Uterus (tissue), 4 donors: ENCODE data around the gene ARHGEF4. TPM values are rescaled to one million over a fixed set of nuclear protein-coding genes. Genes with fewer than 3 reads are reported as not detected.

Experiments
- DNase-seq, 2 donors: peaks; one replicate each; pipeline ENCODE4 v3.0.0-alpha.2; 2019 to 2020
- H3K27ac ChIP-seq, 2 donors: fragments of 200-600 bp; sonication (generic); 1 replicate in 1 of 2; 2 replicates in 1 of 2; pipeline ENCODE4 v1.5.1; 2016 to 2018
- H3K27me3 ChIP-seq, 2 donors: fragments of 200-600 bp; sonication (generic); one replicate each; pipeline ENCODE4 v1.5.1; 2018 to 2019; ENCODE audit warnings: control low read depth in 1 of 2
- H3K36me3 ChIP-seq, 2 donors: fragments of 200-600 bp; sonication (generic); one replicate each; pipeline ENCODE4 v1.5.1; 2019; ENCODE audit warnings: control low read depth in 1 of 2
- H3K4me1 ChIP-seq, 2 donors: fragments of 200-600 bp; sonication (generic); one replicate each; pipeline ENCODE4 v1.5.1; 2018 to 2019; ENCODE audit warnings: control low read depth in 1 of 2
- H3K4me3 ChIP-seq, 2 donors: fragments of 200-600 bp; sonication (generic); 1 replicate in 1 of 2; 2 replicates in 1 of 2; pipeline ENCODE4 v1.5.1; 2018 to 2019; ENCODE audit warnings: mild to moderate bottlenecking in 1 of 2
- H3K9me3 ChIP-seq, 2 donors: fragments of 200-600 bp; sonication (generic); one replicate each; pipeline ENCODE4 v1.5.1; 2019; ENCODE audit warnings: control low read depth in 1 of 2
- CTCF ChIP-seq, 4 experiments: fragments of 200-600 bp in 2 of 4; fragments of 450-650 bp in 2 of 4; sonication (generic) in 2 of 4; IDR thresholded peaks; one replicate each; pipeline ENCODE4 v1.5.1; 2016 to 2019; ENCODE audit warnings: antibody characterized with exemption in 4 of 4, mild to moderate bottlenecking in 2 of 4, moderate library complexity in 1 of 4
- POLR2A ChIP-seq, 2 donors: fragments of 450-650 bp; IDR thresholded peaks; one replicate each; pipeline ENCODE4 v1.6.1; 2016; ENCODE audit warnings: antibody characterized with exemption in 2 of 2, mild to moderate bottlenecking in 1 of 2, moderate library complexity in 1 of 2
- intact Hi-C: fragments of 100-400 bp; cut with DNase I; formaldehyde crosslinking; loops from one replicate; pipeline ENCODE4 v1.15.1; 2023; ENCODE audit warnings: low total_unique reads
- total RNA-seq, 4 donors: library from RNA; depleted of rRNA in 3 of 4; stranded (reverse); fragments of >200 nt in 3 of 4; gene quantifications; one replicate each; pipeline versions ENCODE4 v1.1.0 to v1.2.4, GENCODE V29; 2014 to 2023
- donor health status: DM: yes; HTN: yes; CAD: no.

ARHGEF4 gene
- total RNA-seq, 4 donors from 2014 or later = 1.8 to 26.2 (median 9.6) TPM

- H3K4me3 ChIP-seq = no peak overlapping the region
- no peaks in the 10 kb centered on the region for H3K36me3 ChIP-seq
- TF ChIP-seq CTCF (IDR thresholded peaks at IDR 0.05) (no peak), POLR2A (IDR thresholded peaks at IDR 0.05) (no peak)
- no peak for DNase-seq
- H3K27ac ChIP-seq = no peak overlapping the region
- no peaks in the 10 kb centered on the region for H3K4me1 ChIP-seq
- H3K9me3 ChIP-seq = no peaks in the 10 kb centered on the region
- no peaks in the 10 kb centered on the region for H3K27me3 ChIP-seq
- intact Hi-C loops = no loop called here
These were observed 140.0 kb downstream of the ARHGEF4 start for GRCh38 chr2:130976591-130977237.

- no peak for TF ChIP-seq POLR2A (IDR thresholded peaks at IDR 0.05)
- no peak for TF ChIP-seq CTCF (IDR thresholded peaks at IDR 0.05)
- Histone ChIP-seq H3K27me3 (no peaks in the 10 kb centered on the region), H3K36me3 (no peaks in the 10 kb centered on the region), H3K9me3 (no peaks in the 10 kb centered on the region), H3K27ac (no peak overlapping the region), H3K4me3 (no peak overlapping the region), H3K4me1 (no peaks in the 10 kb centered on the region)
- DNase-seq = no peak
- intact Hi-C loops = no loop called here
These were observed 140.8 kb downstream of the ARHGEF4 start for GRCh38 chr2:130977461-130978050.

- DNase-seq = no peak
- Histone ChIP-seq H3K27me3 (no peaks in the 10 kb centered on the region), H3K9me3 (no peaks in the 10 kb centered on the region), H3K27ac (no peak overlapping the region), H3K4me1 (no peaks in the 10 kb centered on the region), H3K36me3 (no peaks in the 10 kb centered on the region), H3K4me3 (no peak overlapping the region)
- TF ChIP-seq POLR2A (IDR thresholded peaks at IDR 0.05) = no peak
- TF ChIP-seq CTCF (IDR thresholded peaks at IDR 0.05) = no peak
- intact Hi-C loops = no loop called here
These were observed 145.0 kb downstream of the ARHGEF4 start for GRCh38 chr2:130981667-130982066.

- Histone ChIP-seq H3K36me3 (no peaks in the 10 kb centered on the region), H3K27ac (no peak overlapping the region), H3K4me3 (no peak overlapping the region), H3K27me3 (no peaks in the 10 kb centered on the region), H3K4me1 (no peaks in the 10 kb centered on the region), H3K9me3 (no peaks in the 10 kb centered on the region)
- TF ChIP-seq CTCF (IDR thresholded peaks at IDR 0.05) = no peak
- no peak for TF ChIP-seq POLR2A (IDR thresholded peaks at IDR 0.05)
- DNase-seq = no peak
- intact Hi-C loops = no loop called here
These were observed 148.6 kb downstream of the ARHGEF4 start for GRCh38 chr2:130985206-130985780.
